HCT116 (cell line): ENCODE measurements around the gene FGF3. TPM values are rescaled to one million over a fixed set of nuclear protein-coding genes. Genes with fewer than 3 reads are reported as not detected.

Experiments used
- ATAC-seq: fragments of 200-7000 bp; cut with Tn5 transposase; 2 replicates; pipeline ENCODE4 v1.9.1; 2020; ENCODE audit warnings: mild to moderate bottlenecking, moderate library complexity
- BruUV-seq: library from RNA; stranded (reverse); fragments of 400-500 nt; replicated peaks from 2 replicates; lab custom pipeline; 2021; lab: Mats Ljungman, UMichigan
- CTCF ChIA-PET: fragments of 300-600 bp; sonication (Branson Sonifier 250); formaldehyde crosslinking; loops from one replicate; lab custom pipeline; 2021; ENCODE audit warnings: antibody characterized with exemption; lab: Charles Lee
- POLR2A ChIA-PET: fragments of 300-600, 350-600 bp; sonication (Branson Sonifier 250); formaldehyde crosslinking; loops from one replicate; lab custom pipeline; 2021; ENCODE audit warnings: antibody characterized with exemption; lab: Charles Lee
- RAD21 ChIA-PET, 2 experiments: fragments of 300-600 bp; sonication (Branson Sonifier 250); formaldehyde crosslinking; loops; one replicate each; lab custom pipeline; 2023; ENCODE audit warnings: low total read pairs in 2 of 2; ENCODE audit not compliant: uncharacterized antibody in 2 of 2, unreplicated experiment in 2 of 2, low non-redundant PET in 1 of 2; lab: Charles Lee
- DNase-seq: peaks from one replicate; pipeline ENCODE4 v3.0.0-alpha.2; 2010; ENCODE audit warnings: low read depth, low spot score
- H2AFZ ChIP-seq: fragments of 200-600 bp; shearing (Covaris generic), sonication (generic); 2 replicates; pipeline ENCODE4 v1.6.1; 2017; ENCODE audit warnings: low read depth, mixed run types, mixed read lengths, antibody characterized with exemption, low read length; ENCODE audit not compliant: poor library complexity, severe bottlenecking
- H3K27ac ChIP-seq: 2 replicates; pipeline ENCODE4 v1.5.1; 2012; ENCODE audit warnings: low read depth, low read length
- H3K27me3 ChIP-seq: fragments of 200-600 bp; sonication (generic); 2 replicates; pipeline ENCODE4 v1.6.1; 2016; ENCODE audit warnings: mixed run types, low read length, mixed read lengths; ENCODE audit not compliant: insufficient read depth
- H3K36me3 ChIP-seq, 2 experiments: fragments of 200-500 bp in 1 of 2; fragments of 200-600 bp in 1 of 2; sonication (Bioruptor generic) in 1 of 2; sonication (generic) in 1 of 2; 2 replicates each; pipeline versions ENCODE4 v1.5.1 to v1.6.1; 2014 to 2016; ENCODE audit warnings: low read length in 2 of 2, inconsistent platforms in 1 of 2, mixed read lengths in 1 of 2, mixed run types in 1 of 2; ENCODE audit not compliant: insufficient read depth in 2 of 2, control insufficient read depth in 1 of 2
- H3K4me1 ChIP-seq, 2 experiments: fragments of 200-600 bp in 1 of 2; sonication (generic) in 1 of 2; 2 replicates each; pipeline versions ENCODE4 v1.5.1 to v1.6.1; 2012 to 2017; ENCODE audit warnings: low read length in 2 of 2, inconsistent platforms in 1 of 2, mild to moderate bottlenecking in 1 of 2, mixed read lengths in 1 of 2, mixed run types in 1 of 2, moderate library complexity in 1 of 2; ENCODE audit not compliant: insufficient read depth in 2 of 2, control insufficient read depth in 1 of 2
- H3K4me2 ChIP-seq: fragments of 200-600 bp; sonication (generic); 2 replicates; pipeline ENCODE4 v1.6.1; 2017; ENCODE audit warnings: mixed run types, low read length, mixed read lengths
- H3K4me3 ChIP-seq, 2 experiments: fragments of 200-600 bp in 1 of 2; sonication (generic) in 1 of 2; replicated peaks in 1 of 2; 2 replicates each; pipeline ENCODE4 v1.5.1; 2011 to 2016; ENCODE audit warnings: low read length in 2 of 2, control low read depth in 1 of 2, low read depth in 1 of 2, mild to moderate bottlenecking in 1 of 2, mixed read lengths in 1 of 2, mixed run types in 1 of 2
- H3K79me2 ChIP-seq: fragments of 200-600 bp; sonication (generic); 2 replicates; pipeline ENCODE4 v1.6.1; 2017; ENCODE audit warnings: mild to moderate bottlenecking, mixed run types, low read length, moderate library complexity, mixed read lengths; ENCODE audit not compliant: insufficient read depth
- H3K9ac ChIP-seq: fragments of 200-600 bp; sonication (generic); 2 replicates; pipeline ENCODE4 v1.6.1; 2016; ENCODE audit warnings: low read length, mixed read lengths
- H3K9me2 ChIP-seq: fragments of 200-600 bp; sonication (generic), shearing (Covaris generic); 2 replicates; pipeline ENCODE4 v1.6.1; 2017; ENCODE audit warnings: mixed run types, mild to moderate bottlenecking, moderate library complexity; ENCODE audit not compliant: insufficient read depth
- H3K9me3 ChIP-seq, 2 experiments: fragments of 200-500 bp in 1 of 2; fragments of 200-600 bp in 1 of 2; sonication (Bioruptor generic) in 1 of 2; sonication (generic) in 1 of 2; 2 replicates each; pipeline ENCODE4 v1.6.1; 2014 to 2017; ENCODE audit warnings: low read length in 2 of 2, mixed read lengths in 2 of 2, inconsistent platforms in 1 of 2, low read depth in 1 of 2, mild to moderate bottlenecking in 1 of 2, mixed run types in 1 of 2, moderate library complexity in 1 of 2; ENCODE audit not compliant: control insufficient read depth in 1 of 2, insufficient read depth in 1 of 2
- H4K20me1 ChIP-seq: fragments of 200-600 bp; sonication (generic), shearing (Covaris generic); 2 replicates; pipeline ENCODE4 v1.6.1; 2017; ENCODE audit warnings: mixed run types, mild to moderate bottlenecking, moderate library complexity; ENCODE audit not compliant: insufficient read depth
- ELF1 ChIP-seq: IDR thresholded peaks from 2 replicates; pipeline ENCODE4 v1.6.1; 2012; ENCODE audit warnings: low read depth, borderline replicate concordance
- FOSL1 ChIP-seq: IDR thresholded peaks from 2 replicates; pipeline ENCODE4 v1.6.1; 2012; ENCODE audit warnings: low read depth
- POLR2A ChIP-seq: IDR thresholded peaks from 2 replicates; pipeline ENCODE4 v1.7.0; 2011; ENCODE audit warnings: borderline replicate concordance; ENCODE audit not compliant: insufficient read depth, insufficient read length; ENCODE audit errors: extremely low read depth
- RAD21 ChIP-seq: IDR thresholded peaks from 2 replicates; pipeline ENCODE4 v1.6.1; 2012; ENCODE audit warnings: low read depth, mild to moderate bottlenecking
- SP1 ChIP-seq: IDR thresholded peaks from 2 replicates; pipeline ENCODE4 v1.6.1; 2012; ENCODE audit warnings: low read depth
- intact Hi-C: fragments of 100-400 bp; cut with micrococcal nuclease; formaldehyde crosslinking; loops from 2 replicates; pipeline ENCODE4 v1.10.0; 2022
- total RNA-seq: library from RNA; stranded (reverse); gene quantifications from one replicate; pipeline ENCODE4 v1.2.1, GENCODE V29; 2021; ENCODE audit not compliant: unreplicated experiment
- TF ChIP-seq, protein P1 (sequence below): IDR thresholded peaks from 2 replicates; pipeline ENCODE4 v1.6.1; 2012

The FGF3 gene
- total RNA-seq, 1 experiment from 2014 or later = not detected

DNA sequence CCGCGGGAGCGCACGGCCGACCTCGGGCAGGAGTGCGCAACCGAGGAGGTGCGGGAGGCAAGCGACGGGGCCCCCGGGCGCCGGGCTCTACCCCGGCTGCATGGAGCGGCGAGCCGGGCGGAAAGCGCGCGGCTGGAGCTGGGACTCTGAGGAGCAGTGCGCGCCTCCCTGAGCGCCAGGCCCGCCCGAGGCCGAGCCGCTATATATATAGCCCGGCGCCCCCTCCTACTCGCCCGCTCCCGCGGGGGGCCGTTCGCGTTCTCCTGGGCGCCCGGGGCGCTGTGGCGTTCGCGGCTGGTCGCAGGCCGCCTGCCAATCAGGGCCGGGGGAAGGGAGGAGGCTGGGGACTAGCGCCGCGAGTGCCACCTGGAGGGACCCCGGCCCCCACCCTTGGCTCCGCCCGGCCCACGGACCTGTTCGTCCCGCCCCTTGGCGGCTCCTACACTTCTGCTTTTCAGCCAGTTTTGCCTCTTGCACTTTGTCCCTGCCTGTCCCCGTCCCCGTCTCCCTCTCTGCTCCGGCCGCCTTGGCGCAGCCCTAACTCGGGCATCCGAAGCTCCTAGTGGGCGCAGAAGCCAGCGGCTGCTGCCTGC lies 44.0 kb downstream of the FGF3 start, which contains the start of gene FGF4:
Gene FGF4, minus strand, starts transcription at position 179 of the 593 bp plus-strand sequence. CDS start 257 bp downstream, outside the sequence.
- intact Hi-C loops = no loop called here
- RAD21 ChIA-PET = no interaction called here
- BruUV-seq = no TSS peak
- Histone ChIP-seq H3K9ac (no peak within 1 kb of the TSS), H2AFZ (no peak within 1 kb of the TSS), H3K9me2 (no peaks in the 10 kb centered on the region), H3K9me3 (no peaks in the 10 kb centered on the region), H3K4me3 (no peak within 1 kb of the TSS), H3K4me1 (no peaks in the 10 kb centered on the region)
- DNase-seq (no peak), ATAC-seq (no peak)
- POLR2A ChIA-PET = no interaction called here
- CTCF ChIA-PET = no interaction called here
- TF ChIP-seq, protein P1, sequence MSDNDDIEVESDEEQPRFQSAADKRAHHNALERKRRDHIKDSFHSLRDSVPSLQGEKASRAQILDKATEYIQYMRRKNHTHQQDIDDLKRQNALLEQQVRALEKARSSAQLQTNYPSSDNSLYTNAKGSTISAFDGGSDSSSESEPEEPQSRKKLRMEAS = no peak
- TF ChIP-seq, all 23 proteins: peak for 0
- Histone ChIP-seq H4K20me1 (no peaks in the 10 kb centered on the region), H3K4me2 (no peak within 1 kb of the TSS), H3K36me3 (no peaks in the 10 kb centered on the region), H3K27me3 (no peaks in the 10 kb centered on the region), H3K79me2 (no peaks in the 10 kb centered on the region), H3K27ac (no peak within 1 kb of the TSS)

DNA sequence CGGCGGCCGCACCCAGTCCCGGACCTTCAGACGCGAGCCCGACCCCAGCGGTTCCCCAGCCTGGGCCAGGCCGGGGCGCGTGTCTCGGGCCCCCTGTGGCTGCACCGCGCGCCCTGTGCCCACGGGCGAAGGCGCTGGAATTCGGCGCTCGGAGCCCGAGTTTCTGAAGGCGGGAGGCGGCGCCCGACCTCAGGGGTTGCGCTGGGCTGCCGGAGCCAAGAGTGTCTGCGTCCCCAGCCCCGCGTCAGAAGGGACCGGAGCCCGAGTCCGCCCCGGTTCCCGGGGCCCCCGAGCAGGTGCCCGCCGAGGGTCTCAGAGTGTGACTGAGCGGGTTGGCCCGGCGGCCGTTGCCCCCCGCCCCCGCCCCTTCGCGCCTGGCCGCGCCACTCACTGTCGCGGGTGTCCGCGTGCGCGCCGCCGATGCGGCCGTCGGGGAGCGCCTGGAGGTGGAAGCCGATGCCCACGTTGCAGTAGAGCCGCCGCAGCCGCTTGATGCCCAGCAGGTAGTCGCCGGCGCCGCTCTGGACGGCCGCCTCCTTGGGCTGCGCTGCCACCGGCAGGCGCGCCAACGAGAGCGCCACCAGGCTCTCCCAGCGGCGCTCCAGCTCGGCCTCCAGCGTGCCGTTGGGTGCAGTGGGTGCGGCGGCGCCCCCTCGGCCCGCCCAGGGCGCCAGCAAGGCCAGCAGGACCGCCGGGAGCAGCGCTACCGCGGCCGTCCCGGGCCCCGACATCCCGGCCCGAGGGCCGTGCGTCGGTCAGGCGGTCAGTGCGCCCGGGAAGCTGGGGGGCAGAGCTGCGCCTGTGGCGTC lies 44.7 kb downstream of the FGF3 start:
- ATAC-seq (no peak), DNase-seq (no peak)
- H3K79me2 ChIP-seq = no peaks in the 10 kb centered on the region
- BruUV-seq = no TSS peak
- H3K27me3 ChIP-seq = no peaks in the 10 kb centered on the region
- ChIA-PET RAD21 (no interaction called here), POLR2A (no interaction called here), CTCF (no interaction called here)
- H4K20me1 ChIP-seq = no peaks in the 10 kb centered on the region
- H3K9me3 ChIP-seq = no peaks in the 10 kb centered on the region
- intact Hi-C loops = no loop called here
- no peak overlapping the region for H3K9ac ChIP-seq
- TF ChIP-seq RAD21 (no peak), ELF1 (no peak), POLR2A (no peak), SP1 (no peak), FOSL1 (no peak)
- H3K4me3 ChIP-seq = no peak overlapping the region
- no peaks in the 10 kb centered on the region for H3K4me1 ChIP-seq
- H3K27ac ChIP-seq = no peak overlapping the region
- no peak overlapping the region for H3K4me2 ChIP-seq
- no peaks in the 10 kb centered on the region for H3K36me3 ChIP-seq
- no peak overlapping the region for H2AFZ ChIP-seq
- no peaks in the 10 kb centered on the region for H3K9me2 ChIP-seq
